H1 (cell line): ENCODE measurements around the gene ABL2. TPM values are rescaled to one million over a fixed set of nuclear protein-coding genes. Genes with fewer than 3 reads are reported as not detected.

ENCODE experiments used
- CTCF ChIA-PET: fragments of 300-600 bp; sonication (Branson Sonifier 250); formaldehyde crosslinking; loops from one replicate; lab custom pipeline; 2021; ENCODE audit not compliant: partially characterized antibody; lab: Charles Lee
- POLR2A ChIA-PET: fragments of 300-600 bp; sonication (Branson Sonifier 250); formaldehyde crosslinking; loops from one replicate; lab custom pipeline; 2021; ENCODE audit warnings: inconsistent platforms; ENCODE audit not compliant: partially characterized antibody; lab: Charles Lee
- DNase-seq, 2 experiments: peaks; one replicate each; pipeline versions ENCODE4 v3.0.0 to v3.0.0-alpha.2; 2010 to 2022; ENCODE audit warnings: low spot score in 2 of 2, low read depth in 1 of 2, mixed read lengths in 1 of 2
- FAIRE-seq: peaks from 2 replicates; lab custom pipeline; 2011; peaks lifted over from hg19 to GRCh38; lab: Jason Lieb, UNC
- H2AFZ ChIP-seq: 2 replicates; pipeline ENCODE4 v1.8.1; 2012; ENCODE audit warnings: low read length, inconsistent platforms
- H2AK5ac ChIP-seq: 2 replicates; pipeline ENCODE4 v1.6.1; 2013; ENCODE audit warnings: low read depth, low read length
- H2BK120ac ChIP-seq: replicated peaks from 2 replicates; pipeline ENCODE3; 2013; ENCODE audit warnings: low read depth, low read length, inconsistent platforms
- H2BK12ac ChIP-seq: 2 replicates; pipeline ENCODE4 v1.6.1; 2013; ENCODE audit warnings: low read depth, low read length
- H2BK15ac ChIP-seq: 2 replicates; pipeline ENCODE4 v1.6.1; 2013; ENCODE audit warnings: low read length
- H2BK20ac ChIP-seq: 2 replicates; pipeline ENCODE4 v1.6.1; 2013; ENCODE audit warnings: low read length
- H2BK5ac ChIP-seq: 2 replicates; pipeline ENCODE4 v1.6.1; 2013; ENCODE audit warnings: low read depth, low read length
- H3K14ac ChIP-seq: 2 replicates; pipeline ENCODE4 v1.6.1; 2013; ENCODE audit warnings: inconsistent platforms; ENCODE audit not compliant: insufficient read length
- H3K18ac ChIP-seq: 2 replicates; pipeline ENCODE4 v1.6.1; 2013; ENCODE audit warnings: low read length; ENCODE audit errors: extremely low read depth
- H3K23ac ChIP-seq: 2 replicates; pipeline ENCODE4 v1.6.1; 2013; ENCODE audit warnings: inconsistent platforms; ENCODE audit not compliant: insufficient read length
- H3K23me2 ChIP-seq: 2 replicates; pipeline ENCODE4 v1.6.1; 2013; ENCODE audit warnings: low read depth, low read length
- H3K27ac ChIP-seq: 2 replicates; pipeline ENCODE4 v1.6.1; 2011; ENCODE audit warnings: low read depth, low read length, inconsistent platforms
- H3K27me3 ChIP-seq, 4 experiments: replicated peaks in 1 of 4; 1 replicate in 1 of 4; 2 replicates in 3 of 4; pipeline versions ENCODE4 v1.6.1 to v1.8.1; 2011 to 2013; ENCODE audit warnings: low read length in 3 of 4, mild to moderate bottlenecking in 3 of 4, inconsistent platforms in 2 of 4, mixed read lengths in 2 of 4, moderate library complexity in 1 of 4; ENCODE audit not compliant: control insufficient read depth in 3 of 4, insufficient read depth in 3 of 4; ENCODE audit errors: extremely low read depth in 1 of 4
- H3K36me3 ChIP-seq, 4 experiments: 2 replicates each; pipeline versions ENCODE4 v1.6.1 to v1.8.1; 2011 to 2013; ENCODE audit warnings: mild to moderate bottlenecking in 4 of 4, low read length in 3 of 4, moderate library complexity in 2 of 4, control low read depth in 1 of 4, inconsistent platforms in 1 of 4; ENCODE audit not compliant: insufficient read depth in 4 of 4, control insufficient read depth in 2 of 4
- H3K4ac ChIP-seq: replicated peaks from 2 replicates; pipeline ENCODE3; 2013; ENCODE audit warnings: low read length, low read depth, mixed read lengths, inconsistent platforms; ENCODE audit not compliant: insufficient read length
- H3K4me1 ChIP-seq, 4 experiments: replicated peaks in 1 of 4; 1 replicate in 1 of 4; 2 replicates in 3 of 4; pipeline versions ENCODE4 v1.6.1 to v1.8.1; 2011 to 2013; ENCODE audit warnings: low read length in 3 of 4, inconsistent platforms in 2 of 4, mixed read lengths in 1 of 4; ENCODE audit not compliant: insufficient read depth in 4 of 4, control insufficient read depth in 3 of 4
- H3K4me2 ChIP-seq, 2 experiments: 2 replicates each; pipeline versions ENCODE4 v1.6.1 to v1.8.1; 2011 to 2013; ENCODE audit warnings: low read depth in 2 of 2, low read length in 2 of 2, control low read depth in 1 of 2, inconsistent platforms in 1 of 2, mild to moderate bottlenecking in 1 of 2; ENCODE audit not compliant: insufficient read depth in 1 of 2
- H3K4me3 ChIP-seq, 4 experiments: fragments of 200-600, 300-600 bp in 1 of 4; sonication (generic), shearing (Covaris generic), sonication (Bioruptor Twin) in 1 of 4; 2 replicates each; pipeline versions ENCODE4 v1.5.1 to v1.8.1; 2011 to 2016; ENCODE audit warnings: low read length in 4 of 4, low read depth in 3 of 4, control low read depth in 2 of 4, inconsistent platforms in 2 of 4, mild to moderate bottlenecking in 2 of 4, mixed read lengths in 1 of 4, moderate library complexity in 1 of 4; ENCODE audit not compliant: insufficient read depth in 2 of 4; ENCODE audit errors: extremely low read depth in 1 of 4
- H3K56ac ChIP-seq: replicated peaks from 2 replicates; pipeline ENCODE3; 2013; ENCODE audit warnings: low read depth, mild to moderate bottlenecking, mixed read lengths, low read length, inconsistent platforms; ENCODE audit not compliant: insufficient read length
- H3K79me1 ChIP-seq: 2 replicates; pipeline ENCODE4 v1.6.1; 2013; ENCODE audit warnings: low read depth, low read length, control low read depth
- H3K79me2 ChIP-seq, 2 experiments: 2 replicates each; pipeline versions ENCODE4 v1.6.1 to v1.8.1; 2012 to 2013; ENCODE audit warnings: low read length in 2 of 2, mild to moderate bottlenecking in 2 of 2, inconsistent platforms in 1 of 2; ENCODE audit not compliant: insufficient read depth in 2 of 2, control insufficient read depth in 1 of 2
- H3K9ac ChIP-seq, 4 experiments: replicated peaks in 1 of 4; 1 replicate in 1 of 4; 2 replicates in 3 of 4; pipeline versions ENCODE4 v1.6.1 to v1.8.1; 2011 to 2013; ENCODE audit warnings: low read depth in 3 of 4, low read length in 3 of 4, control low read depth in 2 of 4, mild to moderate bottlenecking in 2 of 4, moderate library complexity in 2 of 4, inconsistent platforms in 1 of 4; ENCODE audit errors: extremely low read depth in 1 of 4
- H3K9me3 ChIP-seq, 2 experiments: 2 replicates each; pipeline versions ENCODE4 v1.6.1 to v1.8.1; 2012 to 2013; ENCODE audit warnings: mild to moderate bottlenecking in 2 of 2, moderate library complexity in 2 of 2, control low read depth in 1 of 2, inconsistent platforms in 1 of 2, low read depth in 1 of 2, low read length in 1 of 2, mixed read lengths in 1 of 2; ENCODE audit not compliant: insufficient read depth in 2 of 2
- H4K20me1 ChIP-seq, 2 experiments: replicated peaks in 1 of 2; 2 replicates each; pipeline versions ENCODE3 to v1.8.1; 2011 to 2013; ENCODE audit warnings: inconsistent platforms in 2 of 2, low read length in 2 of 2, mild to moderate bottlenecking in 1 of 2; ENCODE audit not compliant: insufficient read depth in 2 of 2, control insufficient read depth in 1 of 2
- H4K5ac ChIP-seq: 2 replicates; pipeline ENCODE4 v1.6.1; 2013; ENCODE audit warnings: low read length, low read depth, mixed read lengths, inconsistent platforms; ENCODE audit not compliant: insufficient read length
- H4K8ac ChIP-seq: 2 replicates; pipeline ENCODE4 v1.8.0; 2013; ENCODE audit warnings: mild to moderate bottlenecking, moderate library complexity, low read length, inconsistent platforms; ENCODE audit not compliant: insufficient read depth; ENCODE audit errors: extremely low read depth
- H4K91ac ChIP-seq: replicated peaks from 2 replicates; pipeline ENCODE3; 2013; ENCODE audit warnings: low read length, mixed read lengths, inconsistent platforms; ENCODE audit not compliant: insufficient read length
- ATF2 ChIP-seq: IDR thresholded peaks from 2 replicates; pipeline ENCODE4 v1.6.1; 2012; ENCODE audit warnings: low read length, inconsistent platforms
- CREB1 ChIP-seq: IDR thresholded peaks from 2 replicates; pipeline ENCODE4 v1.6.1; 2012; ENCODE audit warnings: inconsistent platforms
- GABPA ChIP-seq: IDR thresholded peaks from 2 replicates; pipeline ENCODE4 v1.6.1; 2011; ENCODE audit warnings: mild to moderate bottlenecking, low read length, moderate library complexity, borderline replicate concordance; ENCODE audit not compliant: insufficient read depth
- MAX ChIP-seq: IDR thresholded peaks from 2 replicates; pipeline ENCODE4 v1.6.1; 2012; ENCODE audit warnings: inconsistent platforms
- RBBP5 ChIP-seq: IDR thresholded peaks from 2 replicates; pipeline ENCODE4 v1.7.1; 2012; ENCODE audit warnings: low read depth, mild to moderate bottlenecking, inconsistent platforms, low read length, moderate library complexity, borderline replicate concordance
- SUZ12 ChIP-seq: fragments of 200-600 bp; sonication (generic); IDR thresholded peaks from 2 replicates; pipeline ENCODE4 v1.6.1; 2012; ENCODE audit warnings: mild to moderate bottlenecking, inconsistent platforms, low read length, moderate library complexity, mixed read lengths
- TEAD4 ChIP-seq: IDR thresholded peaks from 2 replicates; pipeline ENCODE4 v1.6.1; 2012; ENCODE audit warnings: low read depth, low read length, inconsistent platforms, mixed read lengths
- YY1 ChIP-seq: IDR thresholded peaks from 2 replicates; pipeline ENCODE4 v1.6.1; 2011; ENCODE audit warnings: low read depth, mild to moderate bottlenecking, low read length
- WGBS, 2 experiments: shearing (Covaris generic) in 1 of 2; methylation state at CpG; one replicate each; pipeline versions ENCODE4 v1.1.6 to v1.1.7; 2013 to 2015; ENCODE audit warnings: low lambda C conversion rate in 2 of 2, mixed read lengths in 2 of 2, inconsistent platforms in 1 of 2, low coverage in 1 of 2, missing lambda C conversion rate in 1 of 2; ENCODE audit not compliant: insufficient replicate concordance in 2 of 2, insufficient coverage in 1 of 2, insufficient read length in 1 of 2; ENCODE audit errors: extremely low coverage in 1 of 2, missing lambda C conversion rate in 1 of 2; 5-methylcytosine and 5-hydroxymethylcytosine counted together
- polyA plus RNA-seq, 7 experiments: library from polyadenylated mRNA; depleted of rRNA in 3 of 7; stranded (reverse) in 5 of 7; unstranded in 2 of 7; fragments of >200 nt in 5 of 7; fragments of 200-250 nt in 2 of 7; gene quantifications; 1 replicate in 5 of 7; 2 replicates in 1 of 7; 4 replicates in 1 of 7; pipeline versions ENCODE4 v1.2.1 to v1.2.3, GENCODE V29; 2011 to 2013; ENCODE audit warnings: missing spikeins in 2 of 7, mixed read lengths in 2 of 7
- total RNA-seq: library from RNA; stranded (reverse); fragmentation: NEBNext Ultra II Directional; extraction: Animal tissue kit (Norgen Biotek cat#: 25700); gene quantifications from 2 replicates; pipeline ENCODE4 v1.2.1, GENCODE V29; 2021

Gene ABL2
- total and polyA plus RNA-seq, 2 of the 8 experiments (the other 6 are each of a cell fraction or from before 2014, with no cell fraction given) = 4.5 to 19.1 TPM

GRCh38 chr1:179195376-179195775, 34.1 kb downstream of the ABL2 start:
- H3K18ac ChIP-seq = no peak overlapping the region
- no peaks in the 10 kb centered on the region for H3K23me2 ChIP-seq
- no peaks in the 10 kb centered on the region for H3K36me3 ChIP-seq
- H2AK5ac ChIP-seq = no peak overlapping the region
- no peak for TF ChIP-seq ATF2
- TF ChIP-seq SUZ12 = no peak
- no peak for TF ChIP-seq MAX
- TF ChIP-seq TEAD4 = no peak
- no peak for TF ChIP-seq GABPA
- no peak for TF ChIP-seq YY1
- no peak for TF ChIP-seq RBBP5
- no peak for TF ChIP-seq CREB1
- no peak overlapping the region for H4K8ac ChIP-seq
- DNase-seq = no peak
- no peak overlapping the region for H2BK20ac ChIP-seq
- POLR2A ChIA-PET = no interaction called here
- H4K20me1 ChIP-seq = no peaks in the 10 kb centered on the region
- FAIRE-seq = no peak
- H3K79me2 ChIP-seq = peaks cover 0 to 36% of the 10 kb centered on the region in 2 experiments; a peak in 2 of 4 replicates
- no peak overlapping the region for H4K91ac ChIP-seq
- no peaks in the 10 kb centered on the region; the same call in 1 of the 2 replicates for H3K79me1 ChIP-seq
- H3K4me2 ChIP-seq = no peak overlapping the region
- no peak overlapping the region for H2BK12ac ChIP-seq
- H3K9me3 ChIP-seq = no peaks in the 10 kb centered on the region
- H3K4me3 ChIP-seq = no peak overlapping the region
- no peak overlapping the region for H3K23ac ChIP-seq
- 96% methylated on average over 1 of the region's 1 CpG; no CpG with 5 or more reads in 1 of the 2 experiments for WGBS, 2 experiments
- no peak overlapping the region for H2BK120ac ChIP-seq
- no peaks in the 10 kb centered on the region for H3K4me1 ChIP-seq
- no peak overlapping the region for H2BK15ac ChIP-seq
- no peaks in the 10 kb centered on the region for H3K27me3 ChIP-seq
- H3K9ac ChIP-seq = no peak overlapping the region
- H2AFZ ChIP-seq = no peak overlapping the region
- no peak overlapping the region for H3K56ac ChIP-seq
- no peak overlapping the region for H3K27ac ChIP-seq
- no peak overlapping the region for H3K4ac ChIP-seq
- CTCF ChIA-PET = interaction anchor here (0.5 to 2.6 kb wide), 8 partner anchors 8 to 116 kb away, joined by 3 to 14 read pairs (median 4); no protein-coding TSS in a partner anchor
- no peak overlapping the region for H3K14ac ChIP-seq
- no peak overlapping the region for H2BK5ac ChIP-seq
- H4K5ac ChIP-seq = no peak overlapping the region
